Choroid plexus epithelial cell (primary cell): ENCODE measurements around the gene ALS2CL.

Source experiments
- DNase-seq: peaks from one replicate; pipeline ENCODE4 v3.0.0-alpha.2; 2010; ENCODE audit warnings: low read depth
- H3K4me3 ChIP-seq: 2 replicates; pipeline ENCODE4 v1.5.1; 2011; ENCODE audit warnings: low read depth, mild to moderate bottlenecking, control low read depth, low read length, moderate library complexity
- TF ChIP-seq, protein P1 (sequence below): conservative IDR thresholded peaks from 2 replicates; pipeline ENCODE4 v1.5.1; 2011; ENCODE audit warnings: low read depth, mild to moderate bottlenecking, control low read depth, inconsistent platforms, low read length, moderate library complexity

The ALS2CL gene

GRCh38 chr3:46682974-46683373 is 10.5 kb downstream of the ALS2CL start:
- DNase-seq: no peak
- H3K4me3 ChIP-seq: no peak overlapping the region
- TF ChIP-seq, protein P1, sequence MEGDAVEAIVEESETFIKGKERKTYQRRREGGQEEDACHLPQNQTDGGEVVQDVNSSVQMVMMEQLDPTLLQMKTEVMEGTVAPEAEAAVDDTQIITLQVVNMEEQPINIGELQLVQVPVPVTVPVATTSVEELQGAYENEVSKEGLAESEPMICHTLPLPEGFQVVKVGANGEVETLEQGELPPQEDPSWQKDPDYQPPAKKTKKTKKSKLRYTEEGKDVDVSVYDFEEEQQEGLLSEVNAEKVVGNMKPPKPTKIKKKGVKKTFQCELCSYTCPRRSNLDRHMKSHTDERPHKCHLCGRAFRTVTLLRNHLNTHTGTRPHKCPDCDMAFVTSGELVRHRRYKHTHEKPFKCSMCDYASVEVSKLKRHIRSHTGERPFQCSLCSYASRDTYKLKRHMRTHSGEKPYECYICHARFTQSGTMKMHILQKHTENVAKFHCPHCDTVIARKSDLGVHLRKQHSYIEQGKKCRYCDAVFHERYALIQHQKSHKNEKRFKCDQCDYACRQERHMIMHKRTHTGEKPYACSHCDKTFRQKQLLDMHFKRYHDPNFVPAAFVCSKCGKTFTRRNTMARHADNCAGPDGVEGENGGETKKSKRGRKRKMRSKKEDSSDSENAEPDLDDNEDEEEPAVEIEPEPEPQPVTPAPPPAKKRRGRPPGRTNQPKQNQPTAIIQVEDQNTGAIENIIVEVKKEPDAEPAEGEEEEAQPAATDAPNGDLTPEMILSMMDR: no peak

DNA sequence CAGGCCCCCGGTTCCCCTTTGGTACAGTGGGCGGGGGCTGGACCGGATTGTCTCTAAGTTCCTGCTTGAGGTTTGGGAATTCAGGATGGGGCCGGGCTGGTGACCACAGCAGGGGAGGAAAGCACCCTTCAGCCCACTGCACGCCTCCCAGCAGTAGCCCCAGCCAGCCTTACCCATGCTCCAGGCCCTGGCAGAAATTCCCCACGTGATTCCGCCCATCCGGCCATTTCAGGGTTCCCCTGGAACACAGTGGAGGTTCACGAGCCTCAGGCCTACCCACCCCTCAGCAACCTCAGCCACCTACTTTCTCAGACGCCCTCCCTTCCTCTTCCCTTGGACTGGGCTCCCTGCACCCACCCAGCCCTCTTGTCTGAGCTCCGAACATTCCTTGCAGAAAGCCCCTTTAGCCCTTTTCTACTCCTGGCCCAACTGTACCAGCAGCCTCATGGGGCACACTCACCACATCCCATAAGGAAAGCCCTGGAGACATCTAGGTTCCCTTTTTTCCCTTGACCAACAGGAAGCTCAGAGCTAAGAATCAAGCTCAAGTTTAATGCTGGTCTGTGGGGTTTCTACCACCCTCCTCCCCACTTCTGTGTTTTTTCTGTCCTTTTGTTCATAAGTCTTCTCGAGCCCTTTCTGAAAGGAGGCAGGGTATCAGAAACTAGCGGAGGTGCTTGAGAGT is 11.5 kb downstream of the ALS2CL start:
- TF ChIP-seq, protein P1: no peak
- H3K4me3 ChIP-seq: no peak overlapping the region
- DNase-seq: no peak

GRCh38 chr3:46681387-46681786 is 12.1 kb downstream of the ALS2CL start:
- TF ChIP-seq, protein P1: no peak
- no peak for DNase-seq
- no peak overlapping the region for H3K4me3 ChIP-seq

DNA sequence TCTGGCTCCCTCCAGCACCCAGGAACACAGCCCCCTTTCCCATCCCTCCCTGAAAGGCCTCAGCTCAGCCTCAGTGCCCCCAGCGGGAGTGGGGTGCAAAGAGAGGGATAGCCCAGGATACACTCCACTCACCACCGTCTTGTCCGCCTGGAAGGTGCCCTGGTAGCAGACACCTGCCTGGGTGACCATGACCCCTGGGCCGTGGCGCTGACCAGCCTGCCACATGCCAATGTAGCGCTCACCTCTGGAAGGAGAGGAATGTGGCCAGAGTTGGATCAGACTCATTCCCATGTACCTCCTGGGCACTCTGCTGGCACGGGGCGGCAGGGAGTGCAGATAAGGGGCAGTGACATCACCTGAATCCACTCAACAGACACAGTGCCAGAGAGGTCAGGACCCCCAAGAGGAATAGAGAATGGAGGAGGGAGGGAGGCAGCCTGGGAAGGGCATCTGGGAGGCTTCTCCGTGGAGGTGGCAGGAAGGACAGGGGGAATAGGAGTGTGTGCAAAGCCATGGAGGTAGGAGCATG is 13.1 kb downstream of the ALS2CL start:
- TF ChIP-seq, protein P1: no peak
- H3K4me3 ChIP-seq: no peak overlapping the region
- no peak for DNase-seq

GRCh38 chr3:46679681-46680080 is 13.8 kb downstream of the ALS2CL start:
- no peak for DNase-seq
- TF ChIP-seq, protein P1: no peak
- H3K4me3 ChIP-seq: no peak overlapping the region

GRCh38 chr3:46678280-46678679 is 15.2 kb downstream of the ALS2CL start:
- TF ChIP-seq, protein P1: no peak
- no peak for DNase-seq
- no peak overlapping the region for H3K4me3 ChIP-seq

- no peak overlapping the region for H3K4me3 ChIP-seq
- TF ChIP-seq, protein P1: no peak
- DNase-seq: no peak
These were observed 16.1 kb downstream of the ALS2CL start for GRCh38 chr3:46677411-46677726.
